Activated T-helper 2 cell treated with anti-CD3 and anti-CD28 coated beads, Interferon-gamma antibody, Interleukin-2, Interleukin-4, amounts not matched to agents 10 μg/mL and 5 μg/mL and 100 μg/mL, durations not matched to agents 14 hours and 24 hours and 36 hours (primary cell): ENCODE results near the gene BPGM. TPM values are rescaled to one million over a fixed set of nuclear protein-coding genes. Genes with fewer than 3 reads are reported as not detected.

Experiments used
- DNase-seq: peaks from one replicate; pipeline ENCODE4 v3.0.0; 2021; ENCODE audit warnings: low spot score
- H3K27ac Mint-ChIP-seq: one replicate; pipeline ENCODE4 v1.8.0; 2021; ENCODE audit warnings: mixed read lengths
- H3K27me3 Mint-ChIP-seq: one replicate; pipeline ENCODE4 v1.8.0; 2021; ENCODE audit warnings: low read depth, mixed read lengths
- H3K36me3 Mint-ChIP-seq: one replicate; pipeline ENCODE4 v1.8.0; 2021; ENCODE audit warnings: low read depth, mixed read lengths
- H3K4me1 Mint-ChIP-seq: one replicate; pipeline ENCODE4 v1.8.0; 2021; ENCODE audit warnings: low read depth, mixed read lengths
- H3K4me3 Mint-ChIP-seq: one replicate; pipeline ENCODE4 v1.8.0; 2021; ENCODE audit warnings: low read depth, mild to moderate bottlenecking, moderate library complexity, mixed read lengths
- H3K9me3 Mint-ChIP-seq: one replicate; pipeline ENCODE4 v1.8.0; 2021; ENCODE audit warnings: mixed read lengths
- intact Hi-C: fragments of 100-400 bp; cut with micrococcal nuclease; formaldehyde crosslinking; loops from one replicate; pipeline ENCODE4 v1.15.1; 2023
- total RNA-seq: library from RNA; stranded (reverse); gene quantifications from 2 replicates; pipeline ENCODE4 v1.2.3, GENCODE V29; 2022

The BPGM gene
- total RNA-seq, 1 donor from 2014 or later, result 28.0 TPM

GRCh38 chr7:134722786-134723322 is 76.2 kb downstream of the BPGM start:
- H3K4me1 Mint-ChIP-seq, result peaks cover 21% of the 10 kb centered on the region
- intact Hi-C loops, result no loop called here
- H3K9me3 Mint-ChIP-seq, result no peaks in the 10 kb centered on the region
- H3K27ac Mint-ChIP-seq, result no peak overlapping the region
- no peak for DNase-seq
- no peak overlapping the region for H3K4me3 Mint-ChIP-seq
- peaks cover 12% of the 10 kb centered on the region for H3K36me3 Mint-ChIP-seq
- H3K27me3 Mint-ChIP-seq, result no peaks in the 10 kb centered on the region

GRCh38 chr7:134723892-134724291 is 77.2 kb downstream of the BPGM start:
- Mint-ChIP-seq H3K4me3 (no peak overlapping the region), H3K27me3 (no peaks in the 10 kb centered on the region), H3K9me3 (no peaks in the 10 kb centered on the region), H3K4me1 (peaks cover 21% of the 10 kb centered on the region), H3K36me3 (peaks cover 12% of the 10 kb centered on the region), H3K27ac (no peak overlapping the region)
- intact Hi-C loops, result loop anchor here (1.0 kb wide), 1 partner anchor 31 kb away; no protein-coding TSS in a partner anchor
- DNase-seq, result no peak

GRCh38 chr7:134724606-134725005 is 78.0 kb downstream of the BPGM start:
- Mint-ChIP-seq H3K4me1 (peaks cover 18% of the 10 kb centered on the region), H3K27ac (peak overlapping the region; percentile 43), H3K27me3 (no peaks in the 10 kb centered on the region), H3K36me3 (peaks cover 12% of the 10 kb centered on the region), H3K4me3 (no peak overlapping the region), H3K9me3 (no peaks in the 10 kb centered on the region)
- no peak for DNase-seq
- intact Hi-C loops, result loop anchor here (1.0 kb wide), 1 partner anchor 31 kb away; no protein-coding TSS in a partner anchor

DNA sequence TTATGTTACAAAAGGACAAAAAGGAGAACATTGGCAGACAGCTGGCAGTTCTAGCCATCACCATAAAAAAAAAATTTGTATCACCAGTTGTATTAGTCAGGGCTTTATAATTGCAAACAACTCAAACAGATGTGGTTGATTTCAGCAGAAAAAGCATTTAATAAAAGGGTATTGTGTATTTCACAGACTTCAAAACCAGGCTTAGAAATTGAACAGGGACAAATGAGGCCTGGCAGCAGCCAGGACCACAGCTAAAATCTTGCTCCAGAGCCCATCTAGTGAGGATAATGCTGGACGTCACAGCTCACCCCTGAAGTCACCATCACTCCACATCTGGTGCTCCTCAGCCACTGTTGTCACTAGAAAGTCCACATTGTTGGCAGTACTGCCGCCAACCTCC is 79.9 kb downstream of the BPGM start:
- Mint-ChIP-seq H3K9me3 (peaks cover 4% of the 10 kb centered on the region), H3K4me3 (no peak overlapping the region), H3K27ac (no peak overlapping the region)

DNA sequence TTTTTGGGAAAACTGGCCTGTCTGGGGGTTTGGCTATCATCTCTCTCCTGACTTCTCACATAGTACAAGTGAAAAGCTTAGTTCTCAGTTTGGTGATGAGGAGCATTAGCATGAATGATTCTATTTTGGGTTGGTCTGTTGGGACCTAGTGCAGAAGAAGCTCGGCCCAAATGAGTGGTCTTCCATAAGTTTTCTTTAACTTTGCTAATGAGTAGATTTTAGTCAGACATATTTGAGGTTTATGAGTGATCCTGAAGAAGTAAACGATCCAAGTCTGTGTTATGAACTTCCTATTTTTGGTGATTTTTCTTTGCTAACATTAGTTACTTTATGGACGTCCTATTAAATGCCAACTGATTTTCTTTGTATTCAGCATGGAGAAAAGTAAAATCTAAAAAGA is 81.1 kb downstream of the BPGM start:
- H3K4me3 Mint-ChIP-seq, result no peak overlapping the region
- H3K4me1 Mint-ChIP-seq, result peaks cover 38% of the 10 kb centered on the region
- peaks cover 4% of the 10 kb centered on the region for H3K9me3 Mint-ChIP-seq
- DNase-seq, result no peak
- no peaks in the 10 kb centered on the region for H3K27me3 Mint-ChIP-seq
- H3K36me3 Mint-ChIP-seq, result peaks cover 18% of the 10 kb centered on the region
- no peak overlapping the region for H3K27ac Mint-ChIP-seq
- intact Hi-C loops, result no loop called here

More for the DNA sequence above, 79.9 kb downstream of the BPGM start:
- Mint-ChIP-seq H3K36me3 (peaks cover 16% of the 10 kb centered on the region), H3K27me3 (no peaks in the 10 kb centered on the region), H3K4me1 (peaks cover 32% of the 10 kb centered on the region)
- intact Hi-C loops, result no loop called here
- no peak for DNase-seq

Other genes starting within 250 kb of the BPGM start
- 102 and 107 TPM in 2 replicates for gene AKR1B1, start 187.8 kb upstream of the BPGM start, total RNA-seq
- not detected in 2 replicates for gene AKR1B10, start 119.3 kb upstream of the BPGM start, total RNA-seq
- not detected in 2 replicates for gene AKR1B15, start 97.7 kb upstream of the BPGM start, total RNA-seq
- 10.1 and 11.3 TPM in 2 replicates for gene CALD1, start 132.8 kb downstream of the BPGM start, total RNA-seq